Skeletal muscle tissue (tissue), 4 donors: Measurements from ENCODE around the gene JADE2. TPM values are rescaled to one million over a fixed set of nuclear protein-coding genes. Genes with fewer than 3 reads are reported as not detected.
A peak's percentile ranks its signal among the peaks of the same experiment; 100 is the strongest.

Experiments used
- H3K27ac ChIP-seq: one replicate; pipeline ENCODE4 v1.7.0; 2013; ENCODE audit warnings: mild to moderate bottlenecking, low read depth, low read length, inconsistent platforms
- H3K27me3 ChIP-seq, 3 donors: one replicate each; pipeline ENCODE4 v1.7.0; 2013; ENCODE audit warnings: low read length in 3 of 3; ENCODE audit not compliant: control insufficient read depth in 3 of 3, insufficient read depth in 3 of 3
- H3K36me3 ChIP-seq, 3 donors: one replicate each; pipeline ENCODE4 v1.7.0; 2013; ENCODE audit warnings: low read length in 3 of 3; ENCODE audit not compliant: control insufficient read depth in 3 of 3, insufficient read depth in 3 of 3
- H3K4me1 ChIP-seq, 3 donors: one replicate each; pipeline ENCODE4 v1.7.0; 2013; ENCODE audit warnings: low read length in 3 of 3, mild to moderate bottlenecking in 3 of 3; ENCODE audit not compliant: control insufficient read depth in 3 of 3, insufficient read depth in 3 of 3
- H3K4me3 ChIP-seq, 3 donors: one replicate each; pipeline ENCODE4 v1.7.0; 2013; ENCODE audit warnings: low read length in 3 of 3
- H3K9ac ChIP-seq, 3 donors: one replicate each; pipeline ENCODE4 v1.7.0; 2013; ENCODE audit warnings: low read length in 3 of 3, mild to moderate bottlenecking in 3 of 3, moderate library complexity in 2 of 3, low read depth in 1 of 3
- H3K9me3 ChIP-seq, 3 donors: one replicate each; pipeline ENCODE4 v1.7.0; 2013; ENCODE audit warnings: low read length in 3 of 3; ENCODE audit not compliant: control insufficient read depth in 3 of 3
- total RNA-seq: library from RNA; depleted of rRNA; stranded (reverse); fragments of >200 nt; gene quantifications from one replicate; pipeline ENCODE4 v1.2.3, GENCODE V29; 2014
- donor health status: Osteomylitis.

Gene JADE2
- total RNA-seq, 1 donor from 2014 or later: 1.6 TPM

DNA sequence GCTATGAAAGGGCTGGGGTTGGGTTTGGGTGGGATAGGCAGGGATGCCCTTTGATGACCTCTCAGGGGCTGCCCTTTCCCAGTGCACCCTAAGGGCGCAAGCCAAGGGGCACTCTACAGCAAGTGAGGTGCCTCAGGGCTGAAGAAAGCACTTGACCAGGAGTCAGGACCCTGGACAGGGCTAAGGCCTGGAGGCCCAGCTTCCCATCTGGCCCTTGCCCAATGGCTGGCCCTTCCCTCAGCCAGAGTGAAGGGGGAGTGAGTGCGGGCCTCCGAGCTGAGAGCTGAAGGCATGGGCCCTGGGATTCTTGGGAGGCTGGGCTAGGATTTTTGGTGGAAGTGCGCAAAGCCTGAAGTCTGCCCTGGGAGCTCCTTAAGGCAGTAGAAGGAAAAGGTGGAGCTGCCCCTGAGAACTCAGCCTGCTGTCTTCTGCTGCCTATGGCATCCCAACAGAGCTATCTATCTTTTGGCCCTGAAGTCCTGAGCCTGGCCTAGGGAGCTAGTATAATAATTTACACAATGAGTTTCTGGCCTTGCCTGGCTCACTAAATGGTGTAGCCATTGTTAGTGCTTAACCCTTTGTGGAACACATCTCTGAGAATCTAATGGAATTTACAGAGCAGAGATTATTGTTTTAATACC, 16.4 kb downstream of the JADE2 start:
- peaks cover 41 to 61% (median 43%) of the 10 kb centered on the region in 3 donors for H3K36me3 ChIP-seq

GRCh38 chr5:134543820-134544614, 18.5 kb downstream of the JADE2 start:
- Histone ChIP-seq H3K27me3 (no peaks in the 10 kb centered on the region), H3K9ac (no peak overlapping the region), H3K27ac (no peak overlapping the region), H3K36me3 (peaks cover 30 to 48% (median 31%) of the 10 kb centered on the region in 3 donors), H3K4me3 (no peak overlapping the region), H3K4me1 (peaks cover 32 to 37% (median 36%) of the 10 kb centered on the region in 3 donors), H3K9me3 (no peaks in the 10 kb centered on the region)

More for the DNA sequence above, 16.4 kb downstream of the JADE2 start:
- peaks cover 16 to 20% (median 17%) of the 10 kb centered on the region in 3 donors for H3K4me1 ChIP-seq
- no peak overlapping the region for H3K9ac ChIP-seq
- no peaks in the 10 kb centered on the region for H3K27me3 ChIP-seq
- H3K27ac ChIP-seq: no peak overlapping the region
- H3K9me3 ChIP-seq: no peaks in the 10 kb centered on the region
- no peak overlapping the region for H3K4me3 ChIP-seq

DNA sequence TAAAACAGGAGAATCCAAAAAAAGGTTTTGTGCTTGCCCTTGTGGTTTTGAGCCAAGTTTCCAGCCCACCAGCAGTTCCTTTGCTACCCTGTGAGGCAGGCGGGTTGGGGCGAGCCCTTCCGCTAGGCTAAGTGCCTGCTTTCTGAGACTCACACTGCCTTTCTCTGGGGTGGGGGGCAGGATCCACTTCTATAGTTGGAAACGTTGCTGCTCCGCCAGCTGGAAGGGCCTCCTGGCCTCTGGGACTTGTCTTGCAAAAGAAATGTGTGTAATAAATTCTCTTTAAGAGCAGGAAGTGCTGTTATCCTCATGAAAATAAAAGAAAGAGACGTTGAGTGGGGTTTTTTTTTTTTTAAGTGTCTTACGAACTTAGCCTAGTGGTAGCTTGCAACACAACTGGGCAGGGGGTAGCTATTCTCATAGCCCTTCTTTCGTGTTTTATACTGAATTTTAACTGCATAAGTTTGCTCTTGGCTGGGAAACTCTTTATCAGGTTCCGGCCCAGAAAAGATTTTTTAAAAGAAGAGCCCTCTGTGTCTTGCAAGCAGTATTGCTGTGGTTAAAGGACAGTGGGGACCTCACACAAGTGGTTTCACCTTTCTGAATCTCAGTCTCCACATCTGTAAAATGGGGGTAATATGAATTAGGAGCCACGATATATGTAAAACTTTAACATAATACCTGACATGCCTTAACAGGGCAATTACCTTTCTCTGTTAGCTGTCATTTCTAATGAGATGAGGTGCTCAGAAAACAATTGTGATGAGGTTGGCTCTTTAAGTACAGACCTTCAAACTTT, 19.8 kb downstream of the JADE2 start:
- Histone ChIP-seq H3K9me3 (no peaks in the 10 kb centered on the region), H3K36me3 (peaks cover 21 to 42% (median 31%) of the 10 kb centered on the region in 3 donors), H3K27ac (no peak overlapping the region), H3K27me3 (no peaks in the 10 kb centered on the region), H3K4me3 (no peak overlapping the region), H3K9ac (no peak overlapping the region), H3K4me1 (peaks cover 35 to 40% (median 39%) of the 10 kb centered on the region in 3 donors)

GRCh38 chr5:134547066-134547465, 21.6 kb downstream of the JADE2 start:
- Histone ChIP-seq H3K36me3 (peaks cover 13 to 29% (median 20%) of the 10 kb centered on the region in 3 donors), H3K9me3 (no peaks in the 10 kb centered on the region), H3K4me3 (no peak overlapping the region), H3K9ac (no peak overlapping the region), H3K27me3 (no peaks in the 10 kb centered on the region), H3K4me1 (peaks cover 39 to 48% (median 48%) of the 10 kb centered on the region in 3 donors), H3K27ac (no peak overlapping the region)

GRCh38 chr5:134547579-134547978, 22.1 kb downstream of the JADE2 start:
- H3K36me3 ChIP-seq: peaks cover 17 to 30% (median 21%) of the 10 kb centered on the region in 3 donors
- H3K4me1 ChIP-seq: peaks cover 39 to 52% (median 51%) of the 10 kb centered on the region in 3 donors
- H3K9me3 ChIP-seq: no peaks in the 10 kb centered on the region
- no peak overlapping the region for H3K4me3 ChIP-seq
- no peaks in the 10 kb centered on the region for H3K27me3 ChIP-seq
- H3K9ac ChIP-seq: peak overlapping the region in 1 of 3 donors; percentile 48
- H3K27ac ChIP-seq: no peak overlapping the region

GRCh38 chr5:134547999-134548658, 22.7 kb downstream of the JADE2 start:
- peaks cover 17 to 30% (median 21%) of the 10 kb centered on the region in 3 donors for H3K36me3 ChIP-seq
- no peak overlapping the region for H3K27ac ChIP-seq
- no peaks in the 10 kb centered on the region for H3K9me3 ChIP-seq
- H3K27me3 ChIP-seq: no peaks in the 10 kb centered on the region
- no peak overlapping the region for H3K4me3 ChIP-seq
- H3K4me1 ChIP-seq: peaks cover 39 to 53% (median 52%) of the 10 kb centered on the region in 3 donors
- H3K9ac ChIP-seq: peak overlapping the region in 1 of 3 donors; percentile 33

DNA sequence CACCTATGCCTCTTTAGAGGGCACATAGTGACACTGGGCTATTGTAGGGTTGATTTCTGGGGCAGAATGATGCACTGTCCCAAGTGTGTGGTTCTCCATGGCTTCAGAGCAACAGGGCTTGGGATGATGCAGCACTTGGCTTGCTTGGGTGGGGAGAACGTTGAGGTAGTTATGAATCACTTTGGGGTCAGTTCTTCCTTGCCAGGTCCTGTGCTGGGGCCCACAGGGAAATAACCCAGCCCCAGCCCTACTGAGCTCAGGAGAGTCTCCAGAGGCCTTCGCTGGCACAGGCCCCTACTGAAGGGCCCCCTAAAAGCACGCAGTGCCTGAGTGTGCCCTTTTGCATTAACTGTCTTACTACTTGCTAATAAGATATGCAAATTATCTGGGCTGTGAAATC, 24.2 kb downstream of the JADE2 start:
- Histone ChIP-seq H3K9me3 (no peaks in the 10 kb centered on the region), H3K27me3 (no peaks in the 10 kb centered on the region), H3K9ac (no peak overlapping the region), H3K27ac (no peak overlapping the region), H3K4me3 (no peak overlapping the region), H3K4me1 (peaks cover 42 to 55% (median 53%) of the 10 kb centered on the region in 3 donors), H3K36me3 (peaks cover 15 to 29% (median 28%) of the 10 kb centered on the region in 3 donors)

GRCh38 chr5:134550271-134551214, 25.1 kb downstream of the JADE2 start:
- Histone ChIP-seq H3K4me3 (no peak overlapping the region), H3K27me3 (no peaks in the 10 kb centered on the region), H3K4me1 (peaks cover 40 to 62% (median 60%) of the 10 kb centered on the region in 3 donors), H3K9ac (peak overlapping the region in 1 of 3 donors; percentile 16), H3K9me3 (no peaks in the 10 kb centered on the region), H3K36me3 (peaks cover 15 to 29% (median 29%) of the 10 kb centered on the region in 3 donors), H3K27ac (no peak overlapping the region)
